Effector memory CD4-positive, alpha-beta T cell (primary cell): ENCODE results near the gene PPCDC.

Experiments
- DNase-seq, 3 donors: peaks; one replicate each; pipeline ENCODE4 v3.0.0-alpha.2; 2020
- H3K27ac ChIP-seq: 2 replicates; pipeline ENCODE4 v1.7.0; 2013; ENCODE audit warnings: mild to moderate bottlenecking, low read length, moderate library complexity; ENCODE audit not compliant: insufficient read depth, poor library complexity, severe bottlenecking
- H3K27me3 ChIP-seq: replicated peaks from 2 replicates; pipeline ENCODE4 v1.7.0; 2013; ENCODE audit warnings: mild to moderate bottlenecking, low read length; ENCODE audit not compliant: insufficient read depth, control insufficient read depth, poor library complexity, severe bottlenecking
- H3K36me3 ChIP-seq: 2 replicates; pipeline ENCODE4 v1.7.0; 2013; ENCODE audit warnings: mild to moderate bottlenecking, low read length, moderate library complexity; ENCODE audit not compliant: control insufficient read depth, insufficient read depth
- H3K4me1 ChIP-seq: 2 replicates; pipeline ENCODE4 v1.7.0; 2013; ENCODE audit warnings: low read length, mild to moderate bottlenecking; ENCODE audit not compliant: control insufficient read depth, insufficient read depth, poor library complexity, severe bottlenecking
- H3K4me3 ChIP-seq: 2 replicates; pipeline ENCODE4 v1.7.0; 2013; ENCODE audit warnings: low read length, low read depth, mild to moderate bottlenecking; ENCODE audit not compliant: insufficient read depth, poor library complexity, severe bottlenecking
- H3K9me3 ChIP-seq: 2 replicates; pipeline ENCODE4 v1.7.0; 2013; ENCODE audit warnings: mild to moderate bottlenecking, low read length, moderate library complexity; ENCODE audit not compliant: control insufficient read depth
- total RNA-seq, 3 donors: gene quantifications; one replicate each; lab custom pipeline; 2026; lab: John Stamatoyannopoulos, UW

The PPCDC gene
- 7.8 to 8.9 (median 7.9) reads per million in 3 donors for total RNA-seq

- peak within 1 kb of the TSS; percentile 58 for H3K27ac ChIP-seq
- H3K4me3 ChIP-seq, result peak within 1 kb of the TSS; percentile 73
- DNase-seq, result peak; percentile 75 to 88 (median 84)
- H3K27me3 ChIP-seq, result no peaks in the 10 kb centered on the region
- H3K9me3 ChIP-seq, result no peaks in the 10 kb centered on the region
- H3K36me3 ChIP-seq, result no peaks in the 10 kb centered on the region
- H3K4me1 ChIP-seq, result peaks cover 9% of the 10 kb centered on the region
These were observed at the start of gene PPCDC for GRCh38 chr15:75023181-75023871. Gene PPCDC, plus strand, starts transcription at chr15:75023590. Its CDS starts 4,729 bp downstream, at chr15:75028319.

GRCh38 chr15:74976159-74976558 is 47.2 kb upstream of the PPCDC start:
- H3K9me3 ChIP-seq, result no peaks in the 10 kb centered on the region
- no peak for DNase-seq
- no peaks in the 10 kb centered on the region for H3K4me1 ChIP-seq
- no peaks in the 10 kb centered on the region for H3K36me3 ChIP-seq
- H3K27ac ChIP-seq, result no peak overlapping the region
- no peak overlapping the region for H3K4me3 ChIP-seq
- H3K27me3 ChIP-seq, result no peaks in the 10 kb centered on the region

- H3K4me1 ChIP-seq, result no peaks in the 10 kb centered on the region
- H3K27me3 ChIP-seq, result no peaks in the 10 kb centered on the region
- no peak for DNase-seq
- H3K4me3 ChIP-seq, result no peak overlapping the region
- H3K36me3 ChIP-seq, result no peaks in the 10 kb centered on the region
- no peak overlapping the region for H3K27ac ChIP-seq
- no peaks in the 10 kb centered on the region for H3K9me3 ChIP-seq
These were observed 45.8 kb upstream of the PPCDC start for GRCh38 chr15:74977599-74977998.

- no peak for DNase-seq
- no peaks in the 10 kb centered on the region for H3K36me3 ChIP-seq
- H3K27me3 ChIP-seq, result no peaks in the 10 kb centered on the region
- H3K9me3 ChIP-seq, result no peaks in the 10 kb centered on the region
- no peaks in the 10 kb centered on the region for H3K4me1 ChIP-seq
- H3K27ac ChIP-seq, result no peak overlapping the region
- H3K4me3 ChIP-seq, result no peak overlapping the region
These were observed 45.3 kb upstream of the PPCDC start for GRCh38 chr15:74978077-74978476.

GRCh38 chr15:74978503-74978902 is 44.9 kb upstream of the PPCDC start:
- Histone ChIP-seq H3K27me3 (no peaks in the 10 kb centered on the region), H3K4me1 (no peaks in the 10 kb centered on the region), H3K9me3 (no peaks in the 10 kb centered on the region), H3K36me3 (no peaks in the 10 kb centered on the region), H3K4me3 (no peak overlapping the region), H3K27ac (no peak overlapping the region)
- DNase-seq, result no peak

- H3K4me3 ChIP-seq, result no peak overlapping the region
- no peaks in the 10 kb centered on the region for H3K36me3 ChIP-seq
- no peak overlapping the region for H3K27ac ChIP-seq
- no peak for DNase-seq
- H3K27me3 ChIP-seq, result no peaks in the 10 kb centered on the region
- no peaks in the 10 kb centered on the region for H3K9me3 ChIP-seq
- no peaks in the 10 kb centered on the region for H3K4me1 ChIP-seq
These were observed 41.2 kb upstream of the PPCDC start for GRCh38 chr15:74982183-74982582.

- H3K27ac ChIP-seq, result no peak overlapping the region
- no peak overlapping the region for H3K4me3 ChIP-seq
- no peaks in the 10 kb centered on the region for H3K4me1 ChIP-seq
- no peaks in the 10 kb centered on the region for H3K36me3 ChIP-seq
- no peak for DNase-seq
- H3K9me3 ChIP-seq, result no peaks in the 10 kb centered on the region
- H3K27me3 ChIP-seq, result no peaks in the 10 kb centered on the region
These were observed 39.6 kb upstream of the PPCDC start for GRCh38 chr15:74983725-74984231.

GRCh38 chr15:74988007-74988800 is 35.2 kb upstream of the PPCDC start:
- H3K4me3 ChIP-seq, result no peak overlapping the region
- no peak for DNase-seq
- H3K9me3 ChIP-seq, result no peaks in the 10 kb centered on the region
- no peaks in the 10 kb centered on the region for H3K36me3 ChIP-seq
- no peaks in the 10 kb centered on the region for H3K4me1 ChIP-seq
- no peak overlapping the region for H3K27ac ChIP-seq
- no peaks in the 10 kb centered on the region for H3K27me3 ChIP-seq

GRCh38 chr15:74989527-74989926 is 33.9 kb upstream of the PPCDC start:
- Histone ChIP-seq H3K9me3 (no peaks in the 10 kb centered on the region), H3K27me3 (no peaks in the 10 kb centered on the region), H3K4me1 (no peaks in the 10 kb centered on the region)

GRCh38 chr15:74992619-74993018 is 30.8 kb upstream of the PPCDC start:
- H3K4me3 ChIP-seq, result no peak overlapping the region
- H3K27me3 ChIP-seq, result peaks cover 11% of the 10 kb centered on the region
- H3K4me1 ChIP-seq, result peaks cover 8% of the 10 kb centered on the region
- no peak overlapping the region for H3K27ac ChIP-seq
- H3K9me3 ChIP-seq, result no peaks in the 10 kb centered on the region
- H3K36me3 ChIP-seq, result no peaks in the 10 kb centered on the region
- no peak for DNase-seq

More at GRCh38 chr15:74989527-74989926, 33.9 kb upstream of the PPCDC start:
- H3K4me3 ChIP-seq, result no peak overlapping the region
- H3K36me3 ChIP-seq, result no peaks in the 10 kb centered on the region
- DNase-seq, result no peak
- no peak overlapping the region for H3K27ac ChIP-seq
